ENCODE results near the gene GRIN2D.
"Not testable (repeated sequence)": the region's sequence is repeated elsewhere in the genome, so short reads cannot be mapped to it uniquely, and the experiment has no call there.

GRIN2D gene

GRCh38 chr19:48371771-48372170 is 21.7 kb upstream of the GRIN2D start:
- not testable (repeated sequence) for DNase-seq (ENCODE audit: low spot score)

- no peak for DNase-seq (ENCODE audit: low spot score)
Measured at GRCh38 chr19:48372904-48373303, 20.6 kb upstream of the GRIN2D start.

GRCh38 chr19:48373567-48373966 is 19.9 kb upstream of the GRIN2D start:
- DNase-seq (ENCODE audit: low spot score), result no peak

DNA sequence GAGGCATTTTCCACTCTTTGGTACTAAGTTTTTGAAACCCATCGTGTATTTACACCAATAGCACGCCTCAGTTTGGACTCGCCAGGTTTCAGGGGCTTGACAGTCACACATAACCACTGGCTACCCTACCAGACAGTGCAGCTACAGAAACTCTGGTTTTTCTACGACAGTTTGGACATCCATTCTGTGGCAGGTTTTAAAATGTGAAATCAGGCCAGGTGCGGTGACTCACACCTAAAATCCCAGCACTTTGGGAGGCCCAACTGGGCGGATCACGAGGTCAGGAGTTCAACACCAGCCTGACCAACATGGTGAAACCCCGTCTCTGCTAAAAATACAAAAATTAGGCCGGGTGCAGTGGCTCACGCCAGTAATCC is 15.3 kb upstream of the GRIN2D start:
- no peak for DNase-seq (ENCODE audit: low spot score)

GRCh38 chr19:48379058-48379457 is 14.4 kb upstream of the GRIN2D start:
- no peak for DNase-seq (ENCODE audit: low spot score)

- no peak for DNase-seq (ENCODE audit: low spot score)
Measured at GRCh38 chr19:48381178-48381950, 12.1 kb upstream of the GRIN2D start.

DNA sequence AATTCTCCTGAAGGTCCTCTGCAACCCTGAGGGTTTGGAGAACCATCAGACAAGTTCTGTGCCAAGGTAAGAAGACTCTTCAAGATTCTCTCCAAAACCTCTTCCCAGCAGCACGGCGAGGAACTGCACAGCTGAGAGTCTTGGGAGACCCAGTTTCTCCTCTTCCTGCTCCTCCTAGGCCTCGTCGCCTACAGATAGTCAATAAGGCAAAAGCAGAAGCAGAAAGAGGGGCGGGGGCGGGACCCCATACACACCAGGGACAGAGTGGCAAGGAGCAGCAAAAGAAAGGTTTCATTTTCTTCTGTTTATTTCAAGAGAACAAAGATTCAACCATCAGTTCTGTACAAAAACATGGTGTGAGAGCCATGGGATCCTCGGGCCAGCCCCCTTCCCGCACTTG is 11.2 kb upstream of the GRIN2D start:
- DNase-seq (ENCODE audit: low spot score), result no peak

DNA sequence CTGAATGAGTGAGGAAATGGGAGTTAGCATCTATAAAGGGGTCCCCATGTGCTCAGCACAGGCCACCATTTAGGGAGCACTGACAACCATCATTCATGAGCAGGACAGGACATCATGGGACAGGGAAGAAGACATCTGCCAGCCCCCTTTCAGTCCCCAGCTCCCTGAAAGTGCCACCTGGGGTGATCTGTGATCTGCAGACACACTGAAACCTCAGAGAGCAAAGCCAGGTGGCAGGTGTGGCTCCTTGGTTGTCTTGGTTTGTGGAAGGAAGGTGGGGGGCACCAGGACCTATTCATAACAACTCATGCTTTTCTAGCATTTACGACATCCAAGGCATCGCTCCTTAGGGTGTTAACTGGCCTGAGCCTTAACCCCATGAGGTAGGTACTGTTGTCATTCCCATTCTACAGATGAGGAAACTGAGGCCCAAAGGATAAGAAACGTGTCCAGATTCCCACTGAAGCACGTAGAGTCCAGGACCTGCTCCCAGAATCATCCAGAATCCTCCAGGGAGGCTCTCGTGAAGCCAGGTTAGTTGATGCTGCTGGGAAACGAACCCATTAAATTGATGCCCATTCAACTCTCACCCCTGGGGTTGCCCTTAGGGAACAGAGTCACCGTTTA is 7.9 kb upstream of the GRIN2D start:
- DNase-seq (ENCODE audit: low spot score), result no peak

DNA sequence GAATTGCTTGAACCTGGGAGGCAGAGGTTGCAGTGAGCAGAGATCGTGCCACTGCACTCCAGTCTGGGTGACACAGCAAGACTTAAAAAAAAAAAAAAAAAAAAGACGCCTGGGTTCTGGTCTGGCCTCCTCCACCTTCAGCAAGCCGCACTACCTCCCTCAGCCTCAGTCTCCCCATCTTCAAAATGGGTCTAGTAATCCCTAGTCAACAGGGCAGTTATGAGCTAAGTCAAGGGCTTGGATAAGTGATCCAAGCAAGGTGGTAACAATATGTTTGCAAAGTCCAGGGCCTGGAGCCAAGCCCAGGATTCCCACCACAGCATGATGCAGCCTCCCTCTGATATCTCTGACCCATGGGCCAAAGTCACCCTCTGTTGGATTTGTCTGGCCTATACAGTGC is 6.5 kb upstream of the GRIN2D start:
- DNase-seq (ENCODE audit: low spot score), result no peak

DNA sequence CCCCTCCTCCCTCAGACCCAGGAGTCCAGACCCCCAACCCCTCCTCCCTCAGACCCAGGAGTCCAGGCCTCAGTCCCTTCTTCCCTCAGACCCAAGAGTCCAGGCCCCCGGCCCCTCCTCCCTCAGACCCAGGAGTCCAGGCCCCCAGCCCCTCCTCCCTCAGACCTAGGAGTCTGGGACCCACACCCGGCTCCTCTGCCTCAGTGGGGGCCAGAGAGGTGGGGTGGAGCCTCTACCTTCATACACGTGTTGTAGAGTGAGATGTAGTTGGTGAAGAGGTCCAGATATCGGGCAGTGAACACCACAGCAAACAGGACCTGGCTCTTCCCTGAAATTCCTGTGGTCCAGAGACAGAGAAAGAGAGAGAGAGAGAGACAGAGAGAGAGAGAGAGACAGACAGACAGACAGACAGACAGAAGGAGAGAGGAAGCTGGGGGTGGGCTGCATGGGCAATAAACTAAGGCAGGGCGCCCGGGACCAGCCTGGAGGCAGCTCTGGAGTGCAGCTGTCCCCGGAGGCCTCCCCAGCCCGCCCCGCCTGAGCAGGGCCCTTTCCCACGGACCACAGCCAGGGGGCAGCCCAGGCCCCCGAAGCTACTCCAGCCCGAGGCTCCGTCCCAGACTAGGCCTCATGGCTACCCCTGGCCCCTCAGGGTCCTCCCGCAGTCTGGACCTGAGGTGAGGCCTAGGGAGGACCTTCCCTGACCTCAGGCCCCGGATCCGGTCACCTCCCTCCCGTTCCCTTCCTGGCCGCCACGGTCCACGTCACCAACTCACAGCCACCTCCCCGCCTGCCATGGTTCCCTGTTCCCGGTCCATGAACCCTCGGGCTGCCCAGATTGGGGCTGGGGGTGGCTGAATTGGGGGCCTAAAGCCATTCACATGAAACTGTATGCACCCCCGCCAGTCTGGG is 3.0 kb upstream of the GRIN2D start:
- peak; percentile 70 for DNase-seq (ENCODE audit: low spot score)

GRCh38 chr19:48391100-48392005 is 2.1 kb upstream of the GRIN2D start, which contains the start of gene KDELR1:
Gene KDELR1 (minus strand): TSS chr19:48391551. CDS start chr19:48391358, 193 bp downstream.
- DNase-seq (ENCODE audit: low spot score), result peak; percentile 85

GRCh38 chr19:48392006-48392344 is 1.5 kb upstream of the GRIN2D start:
- not testable (repeated sequence) for DNase-seq (ENCODE audit: low spot score)

DNA sequence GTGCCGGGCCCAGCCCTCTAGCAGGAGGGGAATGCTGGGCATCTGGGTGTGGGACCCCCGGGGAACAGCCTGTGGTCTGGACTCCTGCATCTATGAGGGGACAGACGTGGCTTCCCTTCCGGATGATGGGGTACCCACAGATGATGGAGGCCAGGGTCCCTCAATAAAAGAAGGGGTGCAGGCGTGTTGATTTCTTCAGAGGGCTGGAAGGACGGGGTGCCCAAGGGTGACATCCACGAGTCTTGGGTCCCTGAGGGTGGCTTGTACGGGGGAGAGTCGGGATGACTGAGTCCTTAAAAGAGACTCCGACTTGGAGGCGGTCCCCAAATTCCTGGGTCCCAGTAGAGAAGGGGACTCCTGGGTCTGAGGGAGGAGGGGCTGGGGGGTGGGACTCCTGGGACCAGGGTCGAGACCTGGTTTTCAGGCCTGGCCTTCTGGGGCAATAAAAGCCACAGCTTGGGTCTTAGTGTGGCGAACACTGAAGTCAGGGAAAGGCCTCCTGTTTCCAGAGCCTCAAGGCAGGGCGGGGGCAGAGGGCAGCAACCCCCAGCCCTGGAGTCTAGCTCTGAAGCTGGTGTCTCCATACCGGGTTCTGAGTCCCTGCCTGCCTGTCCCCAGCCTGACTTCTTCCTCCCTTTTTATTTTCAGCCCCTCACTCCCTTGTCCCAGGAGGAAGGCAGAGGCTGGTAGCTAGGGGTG is 459 bp upstream of the GRIN2D start:
- DNase-seq (ENCODE audit: low spot score), result no peak

GRCh38 chr19:48394331-48395169 is 1.1 kb downstream of the GRIN2D start:
- DNase-seq (ENCODE audit: low spot score), result no peak

GRCh38 chr19:48395170-48395455 is 1.6 kb downstream of the GRIN2D start:
- no peak for DNase-seq (ENCODE audit: low spot score)

GRCh38 chr19:48395499-48395898 is 2.0 kb downstream of the GRIN2D start:
- DNase-seq (ENCODE audit: low spot score), result no peak

- no peak for DNase-seq (ENCODE audit: low spot score)
Measured at GRCh38 chr19:48396016-48396823, 2.8 kb downstream of the GRIN2D start.

DNA sequence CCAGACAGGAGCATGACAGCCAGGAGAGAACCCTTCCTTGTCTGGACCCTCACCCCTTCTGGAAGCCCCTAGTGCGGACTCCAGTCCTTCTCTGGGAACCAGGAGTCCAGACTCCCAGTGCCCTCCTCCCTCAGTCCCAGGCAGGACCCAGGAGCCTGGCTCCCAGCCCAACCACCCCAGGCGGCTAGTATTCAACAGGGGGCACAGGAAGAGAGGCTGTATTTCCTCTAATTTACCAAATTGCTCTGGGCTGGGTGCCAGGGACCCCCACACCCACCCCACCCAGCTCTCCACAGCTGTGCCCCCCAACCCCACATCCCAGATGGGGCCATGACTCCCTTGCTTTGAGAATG is 3.3 kb downstream of the GRIN2D start:
- DNase-seq (ENCODE audit: low spot score), result no peak

- DNase-seq (ENCODE audit: low spot score), result no peak
Measured at GRCh38 chr19:48397263-48398101, 4.0 kb downstream of the GRIN2D start.
